Suprapubic skin (tissue), 3 donors: ENCODE data around the gene NFIA.

Experiments used
- CTCF ChIP-seq, 2 donors: fragments of 200-600 bp in 1 of 2; fragments of 450-650 bp in 1 of 2; sonication (generic) in 1 of 2; IDR thresholded peaks; one replicate each; pipeline ENCODE4 v1.5.1; 2016 to 2019; ENCODE audit warnings: antibody characterized with exemption in 2 of 2, mild to moderate bottlenecking in 1 of 2, moderate library complexity in 1 of 2
- POLR2A ChIP-seq, 2 donors: fragments of 450-650 bp; IDR thresholded peaks; one replicate each; pipeline ENCODE4 v1.6.1; 2017; ENCODE audit warnings: antibody characterized with exemption in 2 of 2, mild to moderate bottlenecking in 2 of 2, moderate library complexity in 2 of 2

GRCh38 chr1:61241973-61242381 lies 159.6 kb downstream of the NFIA start:
- no peak for TF ChIP-seq POLR2A (IDR thresholded peaks at IDR 0.05)
- TF ChIP-seq CTCF (IDR thresholded peaks at IDR 0.05), result no peak
